22Rv1 (cell line): ENCODE measurements around the gene DMD.

Experiments
- CTCF ChIP-seq: fragments of 450-650 bp; IDR thresholded peaks from 2 replicates; pipeline ENCODE4 v1.5.1; 2017; ENCODE audit warnings: mild to moderate bottlenecking
- ZFX ChIP-seq: fragments of 450-650 bp; IDR thresholded peaks from 2 replicates; pipeline ENCODE4 v1.6.1; 2017; ENCODE audit warnings: antibody characterized with exemption, borderline replicate concordance

- TF ChIP-seq CTCF: no peak
- TF ChIP-seq ZFX: no peak
Measured at GRCh38 chrX:33041141-33041540, 170.2 kb downstream of the DMD start.
